Ectodermal cell (in vitro differentiated cells): ENCODE data around the gene PWP2. TPM values are rescaled to one million over a fixed set of nuclear protein-coding genes. Genes with fewer than 3 reads are reported as not detected.
A peak's percentile ranks its signal among the peaks of the same experiment; 100 is the strongest.
"Not testable (repeated sequence)": the region's sequence is repeated elsewhere in the genome, so short reads cannot be mapped to it uniquely, and the experiment has no call there.

Experiments
- H3K27ac ChIP-seq: 2 replicates; pipeline ENCODE4 v1.7.0; 2013; ENCODE audit warnings: mild to moderate bottlenecking, low read depth, low read length; ENCODE audit not compliant: insufficient read depth, poor library complexity, severe bottlenecking
- H3K27me3 ChIP-seq: 2 replicates; pipeline ENCODE4 v1.7.0; 2013; ENCODE audit warnings: mild to moderate bottlenecking, low read length; ENCODE audit not compliant: insufficient read depth, control insufficient read depth, poor library complexity, severe bottlenecking
- H3K36me3 ChIP-seq: one replicate; pipeline ENCODE4 v1.7.0; 2013; ENCODE audit warnings: low read length; ENCODE audit not compliant: control insufficient read depth, insufficient read depth
- H3K4me1 ChIP-seq: one replicate; pipeline ENCODE4 v1.7.0; 2013; ENCODE audit warnings: low read length; ENCODE audit not compliant: control insufficient read depth, insufficient read depth
- H3K4me3 ChIP-seq: 2 replicates; pipeline ENCODE4 v1.7.0; 2013; ENCODE audit warnings: low read depth, low read length, control low read depth; ENCODE audit not compliant: insufficient read depth
- H3K9me3 ChIP-seq: 2 replicates; pipeline ENCODE4 v1.7.0; 2013; ENCODE audit warnings: mild to moderate bottlenecking, low read length, moderate library complexity; ENCODE audit not compliant: control insufficient read depth
- WGBS, 2 experiments: methylation state at CpG; one replicate each; pipeline ENCODE4 v1.1.7; 2013; ENCODE audit warnings: missing lambda C conversion rate in 2 of 2; 5-methylcytosine and 5-hydroxymethylcytosine counted together
- polyA plus RNA-seq, 4 experiments: library from polyadenylated mRNA; stranded (reverse); fragments of 50-300 nt; gene quantifications; one replicate each; pipeline ENCODE4 v1.2.3, GENCODE V29; 2013

The PWP2 gene
- 8.2 TPM for polyA plus RNA-seq (2013, experiment 1 of 4)
- polyA plus RNA-seq (2013, experiment 2 of 4): 8.8 TPM
- 3.1 TPM for polyA plus RNA-seq (2013, experiment 3 of 4)
- polyA plus RNA-seq (2013, experiment 4 of 4): 2.4 TPM

DNA sequence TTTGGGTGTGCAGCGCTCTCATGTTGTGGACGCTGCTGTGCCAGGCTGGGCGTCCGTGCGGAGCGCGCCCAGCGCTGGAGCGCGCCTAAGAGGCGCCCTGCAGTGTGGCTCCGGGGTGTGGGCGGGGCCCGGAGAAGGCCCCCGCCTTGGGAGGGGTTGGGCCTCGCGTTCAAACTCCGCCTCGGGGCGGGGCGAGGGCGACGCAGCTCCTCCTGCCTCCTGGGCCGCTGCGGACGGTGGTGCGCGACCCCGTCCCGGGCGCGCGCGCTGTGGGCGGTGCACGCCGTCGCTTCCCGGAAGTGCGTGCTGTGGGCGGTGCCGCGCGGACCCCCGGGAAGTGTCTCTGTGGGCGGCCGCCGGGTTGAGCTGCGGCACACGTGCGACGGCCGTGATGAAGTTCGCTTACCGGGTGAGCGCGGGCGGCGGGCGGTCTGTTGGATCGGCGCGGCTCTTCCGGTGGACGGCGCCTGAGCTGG lies at the start of gene PWP2:
Gene PWP2, plus strand, starts transcription at position 374 of the 476 bp plus-strand sequence. Its CDS starts 18 bp downstream, at position 392.
- H3K4me3 ChIP-seq: peak within 1 kb of the TSS; percentile 26
- H3K27ac ChIP-seq, H3K27me3 ChIP-seq, H3K9me3 ChIP-seq, H3K36me3 ChIP-seq, H3K4me1 ChIP-seq: not testable (repeated sequence)
- WGBS, 2 experiments: 0% methylated on average over 14 of the region's 66 CpGs; no CpG with 5 or more reads in 1 of the 2 experiments

GRCh38 chr21:44057960-44058651 lies 49.1 kb upstream of the PWP2 start:
- no peaks in the 10 kb centered on the region for H3K9me3 ChIP-seq
- H3K27me3 ChIP-seq: no peaks in the 10 kb centered on the region
- no peaks in the 10 kb centered on the region for H3K36me3 ChIP-seq
- H3K4me1 ChIP-seq: no peaks in the 10 kb centered on the region
- H3K4me3 ChIP-seq: no peak overlapping the region
- 95 to 96% methylated on average over 15 of the region's 15 CpGs for WGBS, 2 experiments
- H3K27ac ChIP-seq: no peak overlapping the region

- Histone ChIP-seq H3K4me3 (no peak overlapping the region), H3K36me3 (no peaks in the 10 kb centered on the region), H3K27ac (no peak overlapping the region), H3K27me3 (no peaks in the 10 kb centered on the region), H3K4me1 (no peaks in the 10 kb centered on the region), H3K9me3 (no peaks in the 10 kb centered on the region)
- 92 to 93% methylated on average over 12 of the region's 12 CpGs for WGBS, 2 experiments
These were observed 48.6 kb upstream of the PWP2 start for GRCh38 chr21:44058652-44058964.

DNA sequence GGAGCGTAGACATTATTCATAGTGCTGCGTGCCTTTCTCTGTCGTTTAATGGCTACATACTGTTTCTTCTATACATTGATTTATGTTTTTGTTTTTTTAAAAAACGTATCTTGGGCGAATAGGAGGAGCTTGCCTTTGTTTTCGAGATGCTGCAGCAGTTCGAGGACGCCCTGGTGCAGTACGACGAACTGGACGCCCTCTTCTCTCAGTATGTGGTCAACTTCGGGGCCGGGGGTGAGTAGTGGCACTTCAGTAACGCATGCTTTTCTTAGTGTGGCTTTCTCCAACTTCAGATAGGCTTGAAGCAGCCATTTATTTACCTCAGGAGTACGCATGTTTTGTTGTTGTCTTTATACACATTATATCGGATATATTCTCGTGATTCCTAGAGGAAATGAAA lies 48.2 kb upstream of the PWP2 start:
- H3K9me3 ChIP-seq: no peaks in the 10 kb centered on the region
- WGBS, 2 experiments: 96% methylated on average over 14 to 15 of the region's 17 CpGs
- no peaks in the 10 kb centered on the region for H3K36me3 ChIP-seq

GRCh38 chr21:44059710-44060109 lies 47.5 kb upstream of the PWP2 start:
- no peaks in the 10 kb centered on the region for H3K36me3 ChIP-seq
- WGBS, 2 experiments: 97 to 99% methylated on average over 4 of the region's 4 CpGs

More for the DNA sequence above, 48.2 kb upstream of the PWP2 start:
- H3K27ac ChIP-seq: no peak overlapping the region
- no peak overlapping the region for H3K4me3 ChIP-seq
- H3K27me3 ChIP-seq: no peaks in the 10 kb centered on the region
- H3K4me1 ChIP-seq: no peaks in the 10 kb centered on the region

DNA sequence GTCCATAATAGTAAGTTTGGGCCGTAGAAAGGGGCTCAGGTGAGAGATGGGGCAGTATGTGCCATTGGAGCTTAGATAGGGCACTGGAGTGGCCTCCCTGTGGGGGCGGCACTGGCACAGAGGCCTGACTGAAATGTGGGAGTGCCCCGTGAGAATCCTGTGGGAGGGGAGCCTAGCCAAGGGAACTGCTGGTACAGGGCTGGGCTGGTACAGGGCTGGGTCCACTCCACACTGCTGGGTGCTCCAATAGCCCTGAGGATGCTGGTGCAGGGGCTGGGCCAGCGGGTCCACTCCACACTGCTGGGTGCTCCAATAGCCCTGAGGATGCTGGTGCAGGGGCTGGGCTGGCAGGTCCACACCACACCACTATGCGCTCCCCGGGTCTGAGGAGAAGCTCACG lies 44.8 kb upstream of the PWP2 start:
- H3K4me3 ChIP-seq: no peak overlapping the region
- H3K9me3 ChIP-seq: no peaks in the 10 kb centered on the region
- no peaks in the 10 kb centered on the region for H3K36me3 ChIP-seq
- 93 to 96% methylated on average over 7 of the region's 7 CpGs for WGBS, 2 experiments
- H3K27ac ChIP-seq: no peak overlapping the region
- H3K27me3 ChIP-seq: no peaks in the 10 kb centered on the region
- peaks cover 11% of the 10 kb centered on the region for H3K4me1 ChIP-seq

More at GRCh38 chr21:44059710-44060109, 47.5 kb upstream of the PWP2 start:
- Histone ChIP-seq H3K27me3 (no peaks in the 10 kb centered on the region), H3K4me1 (no peaks in the 10 kb centered on the region), H3K27ac (no peak overlapping the region), H3K9me3 (no peaks in the 10 kb centered on the region), H3K4me3 (no peak overlapping the region)

DNA sequence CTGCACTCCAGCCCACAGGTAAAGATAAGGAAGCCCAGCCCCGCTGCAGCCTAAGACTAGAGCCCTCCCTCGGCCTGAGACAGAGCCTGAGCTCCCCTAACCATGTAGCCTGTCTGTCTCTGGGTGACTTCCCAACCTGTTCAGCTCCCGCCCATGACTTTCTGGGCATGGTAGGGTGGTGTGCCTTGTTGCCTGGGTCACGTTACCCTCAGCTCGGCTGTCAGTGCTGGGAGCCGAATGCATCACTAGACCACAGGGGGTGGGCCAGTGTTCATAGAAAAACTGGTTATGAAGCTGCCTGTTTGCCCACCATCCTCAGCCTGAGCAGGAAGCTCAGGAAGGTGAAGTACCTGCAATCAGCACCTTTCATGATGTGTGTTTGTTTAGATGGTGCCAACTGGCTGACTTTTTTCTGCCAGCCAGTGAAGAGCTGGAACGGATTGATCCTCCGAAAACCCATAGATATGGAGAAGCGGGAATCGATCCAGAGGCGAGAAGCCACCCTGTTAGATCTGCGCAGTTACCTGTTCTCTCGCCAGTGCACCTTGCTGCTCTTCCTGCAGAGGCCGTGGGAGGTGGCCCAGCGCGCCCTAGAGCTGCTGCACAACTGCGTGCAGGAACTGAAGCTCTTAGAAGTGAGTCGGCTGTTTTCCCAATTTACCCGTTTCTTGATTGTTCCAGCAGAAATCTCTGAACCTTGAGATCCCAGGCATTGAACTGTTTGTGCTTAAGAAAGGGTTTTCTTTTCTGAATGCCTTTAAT lies 43.9 kb upstream of the PWP2 start:
- Histone ChIP-seq H3K9me3 (no peaks in the 10 kb centered on the region), H3K27ac (no peak overlapping the region), H3K27me3 (no peaks in the 10 kb centered on the region), H3K36me3 (no peaks in the 10 kb centered on the region), H3K4me1 (peaks cover 12% of the 10 kb centered on the region), H3K4me3 (no peak overlapping the region)
- WGBS, 2 experiments: 95 to 96% methylated on average over 19 of the region's 19 CpGs

DNA sequence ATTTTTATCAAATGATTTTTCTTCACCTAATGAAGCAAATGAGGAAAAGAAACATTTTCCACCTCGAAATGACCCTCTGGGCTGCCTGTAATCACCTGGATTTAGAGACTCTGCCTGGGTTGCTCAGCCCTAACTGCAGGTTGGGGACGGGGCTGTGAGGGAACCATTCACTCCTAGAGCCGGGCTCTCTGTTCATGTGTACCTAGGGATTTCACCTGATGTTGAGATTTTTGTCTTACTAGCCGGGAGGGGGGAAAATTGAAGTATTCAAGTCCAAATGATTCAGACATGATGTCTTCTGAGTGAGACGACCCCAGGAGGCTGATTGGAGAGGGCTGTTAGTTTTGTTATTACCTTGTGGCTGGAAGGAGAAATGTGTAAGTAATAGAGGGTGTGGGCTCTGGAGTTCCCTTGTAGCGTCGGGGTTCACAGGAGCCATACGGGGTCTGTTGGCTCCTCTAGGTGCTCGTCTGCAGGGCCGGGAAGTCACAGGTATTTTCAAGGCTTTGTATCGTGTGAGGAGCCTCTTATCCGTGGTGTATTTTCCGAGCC lies 42.3 kb upstream of the PWP2 start:
- H3K4me1 ChIP-seq: peaks cover 12% of the 10 kb centered on the region
- H3K4me3 ChIP-seq: no peak overlapping the region
- WGBS, 2 experiments: 95% methylated on average over 13 of the region's 13 CpGs
- H3K9me3 ChIP-seq: no peaks in the 10 kb centered on the region
- no peak overlapping the region for H3K27ac ChIP-seq
- no peaks in the 10 kb centered on the region for H3K36me3 ChIP-seq
- H3K27me3 ChIP-seq: no peaks in the 10 kb centered on the region

GRCh38 chr21:44065428-44065827 lies 41.8 kb upstream of the PWP2 start:
- H3K36me3 ChIP-seq: no peaks in the 10 kb centered on the region
- H3K27ac ChIP-seq: no peak overlapping the region
- peaks cover 12% of the 10 kb centered on the region for H3K4me1 ChIP-seq
- no peaks in the 10 kb centered on the region for H3K27me3 ChIP-seq
- no peak overlapping the region for H3K4me3 ChIP-seq
- WGBS, 2 experiments: 95 to 96% methylated on average over 9 of the region's 9 CpGs
- H3K9me3 ChIP-seq: no peaks in the 10 kb centered on the region

GRCh38 chr21:44066116-44066515 lies 41.1 kb upstream of the PWP2 start:
- H3K27me3 ChIP-seq: no peaks in the 10 kb centered on the region
- no peaks in the 10 kb centered on the region for H3K36me3 ChIP-seq

More at GRCh38 chr21:44066116-44066515, 41.1 kb upstream of the PWP2 start:
- Histone ChIP-seq H3K4me3 (no peak overlapping the region), H3K4me1 (peaks cover 12% of the 10 kb centered on the region), H3K27ac (no peak overlapping the region), H3K9me3 (no peaks in the 10 kb centered on the region)
- WGBS, 2 experiments: 92 to 94% methylated on average over 10 of the region's 10 CpGs
